GM15510 (cell line): ENCODE measurements around the gene SLC4A4.

Source experiments
- POLR2A ChIP-seq: IDR thresholded peaks from 3 replicates; pipeline ENCODE4 v1.6.1; 2011; ENCODE audit warnings: borderline replicate concordance; ENCODE audit not compliant: insufficient read length; ENCODE audit errors: extremely low read depth

Gene SLC4A4

GRCh38 chr4:71334465-71334882 lies 4.3 kb upstream of the SLC4A4 start:
- TF ChIP-seq POLR2A: no peak

GRCh38 chr4:71343670-71344466 lies 5.0 kb downstream of the SLC4A4 start:
- TF ChIP-seq POLR2A: no peak

- no peak for TF ChIP-seq POLR2A
Observed at GRCh38 chr4:71346710-71347109, 7.9 kb downstream of the SLC4A4 start.

GRCh38 chr4:71348586-71348985 lies 9.8 kb downstream of the SLC4A4 start:
- TF ChIP-seq POLR2A: no peak

- no peak for TF ChIP-seq POLR2A
Observed at GRCh38 chr4:71355045-71355444, 16.2 kb downstream of the SLC4A4 start.

- TF ChIP-seq POLR2A: no peak
Observed at GRCh38 chr4:71355971-71356370, 17.2 kb downstream of the SLC4A4 start.

GRCh38 chr4:71356924-71357663 lies 18.3 kb downstream of the SLC4A4 start:
- TF ChIP-seq POLR2A: no peak

GRCh38 chr4:71360844-71361243 lies 22.0 kb downstream of the SLC4A4 start:
- TF ChIP-seq POLR2A: no peak

- TF ChIP-seq POLR2A: no peak
Observed at GRCh38 chr4:71361476-71361875, 22.7 kb downstream of the SLC4A4 start.

- no peak for TF ChIP-seq POLR2A
Observed at GRCh38 chr4:71366766-71367165, 27.9 kb downstream of the SLC4A4 start.

- no peak for TF ChIP-seq POLR2A
Observed at GRCh38 chr4:71367546-71367945, 28.7 kb downstream of the SLC4A4 start.

GRCh38 chr4:71368906-71369305 lies 30.1 kb downstream of the SLC4A4 start:
- no peak for TF ChIP-seq POLR2A

GRCh38 chr4:71369536-71369935 lies 30.7 kb downstream of the SLC4A4 start:
- TF ChIP-seq POLR2A: no peak

- no peak for TF ChIP-seq POLR2A
Observed at GRCh38 chr4:71375494-71375893, 36.7 kb downstream of the SLC4A4 start.

- no peak for TF ChIP-seq POLR2A
Observed at GRCh38 chr4:71377561-71377960, 38.7 kb downstream of the SLC4A4 start.

- TF ChIP-seq POLR2A: no peak
Observed at GRCh38 chr4:71379126-71379525, 40.3 kb downstream of the SLC4A4 start.

GRCh38 chr4:71380788-71381187 lies 42.0 kb downstream of the SLC4A4 start:
- TF ChIP-seq POLR2A: no peak
